GM12878 (cell line): ENCODE data around the gene CUZD1. TPM values are rescaled to one million over a fixed set of nuclear protein-coding genes. Genes with fewer than 3 reads are reported as not detected.

Experiments
- ATAC-seq: fragments of 200-7000 bp; cut with Tn5 transposase; 3 replicates; pipeline ENCODE4 v1.9.1; 2020; ENCODE audit warnings: mild to moderate bottlenecking, moderate library complexity
- BruUV-seq: library from RNA; stranded (reverse); fragments of 400-500 nt; replicated peaks from 2 replicates; lab custom pipeline; 2021; lab: Mats Ljungman, UMichigan
- CTCF ChIA-PET: fragments of 300-600 bp; sonication (Branson Sonifier 250); formaldehyde crosslinking; extraction: SDS; loops from one replicate; lab custom pipeline; 2021; ENCODE audit warnings: inconsistent platforms; lab: Yijun Ruan, JAX
- POLR2A ChIA-PET: fragments of 350-600 bp; formaldehyde crosslinking; extraction: SDS; loops from one replicate; lab custom pipeline; 2021; ENCODE audit warnings: inconsistent platforms; lab: Charles Lee
- RAD21 ChIA-PET: fragments of 300-600 bp; sonication (Branson Sonifier 250); formaldehyde crosslinking; loops from one replicate; lab custom pipeline; 2023; ENCODE audit warnings: antibody characterized with exemption; ENCODE audit not compliant: unreplicated experiment; lab: Charles Lee
- SMC1A ChIA-PET: fragments of 300-600 bp; sonication (Branson Sonifier 250); formaldehyde crosslinking; loops from one replicate; lab custom pipeline; 2023; ENCODE audit not compliant: unreplicated experiment, uncharacterized antibody; lab: Charles Lee
- DNase-seq: peaks from one replicate; pipeline ENCODE4 v3.0.0-alpha.2; 2011; ENCODE audit warnings: low read depth, low spot score
- FAIRE-seq: peaks from 3 replicates; lab custom pipeline; 2011; peaks lifted over from hg19 to GRCh38; lab: Jason Lieb, UNC
- H2AFZ ChIP-seq: 2 replicates; pipeline ENCODE4 v1.6.0; 2011; ENCODE audit warnings: low read depth, low read length, control low read depth; ENCODE audit not compliant: control insufficient read depth
- H3K27ac ChIP-seq: 2 replicates; pipeline ENCODE4 v1.5.1; 2011; ENCODE audit warnings: control low read depth; ENCODE audit not compliant: control insufficient read depth, insufficient read depth
- H3K27me3 ChIP-seq, 2 experiments: replicated peaks in 1 of 2; 2 replicates each; pipeline versions ENCODE4 v1.6.0 to v1.6.1; 2011; ENCODE audit warnings: low read length in 1 of 2; ENCODE audit not compliant: control insufficient read depth in 2 of 2, insufficient read depth in 2 of 2
- H3K36me3 ChIP-seq, 2 experiments: 2 replicates each; pipeline ENCODE4 v1.5.1; 2011; ENCODE audit warnings: low read length in 1 of 2; ENCODE audit not compliant: control insufficient read depth in 2 of 2, insufficient read depth in 2 of 2
- H3K4me1 ChIP-seq: 2 replicates; pipeline ENCODE4 v1.6.1; 2011; ENCODE audit warnings: mild to moderate bottlenecking, low read length, moderate library complexity, mixed read lengths; ENCODE audit not compliant: control insufficient read depth, insufficient read depth
- H3K4me2 ChIP-seq: 2 replicates; pipeline ENCODE4 v1.6.0; 2011; ENCODE audit warnings: control low read depth; ENCODE audit not compliant: control insufficient read depth, insufficient read depth
- H3K4me3 ChIP-seq: fragments of 200-600 bp; sonication (generic); 2 replicates; pipeline ENCODE4 v1.5.1; 2016
- H3K79me2 ChIP-seq: 2 replicates; pipeline ENCODE4 v1.6.0; 2011; ENCODE audit warnings: low read length; ENCODE audit not compliant: control insufficient read depth, insufficient read depth
- H3K9ac ChIP-seq: 2 replicates; pipeline ENCODE4 v1.8.0; 2011; ENCODE audit warnings: low read length, control low read depth, mixed read lengths; ENCODE audit not compliant: control insufficient read depth, insufficient read depth
- H3K9me3 ChIP-seq: replicated peaks from 3 replicates; pipeline ENCODE4 v1.5.1; 2011; ENCODE audit warnings: mild to moderate bottlenecking, low read length; ENCODE audit not compliant: control insufficient read depth, insufficient read depth
- H4K20me1 ChIP-seq: 2 replicates; pipeline ENCODE4 v1.6.0; 2011; ENCODE audit not compliant: control insufficient read depth, insufficient read depth
- BACH1 ChIP-seq: fragments of 450-650 bp; IDR thresholded peaks from 2 replicates; pipeline ENCODE4 v1.6.1; 2017; ENCODE audit warnings: mild to moderate bottlenecking, borderline replicate concordance
- BHLHE40 ChIP-seq, 2 experiments: fragments of 450-650 bp in 1 of 2; IDR thresholded peaks; 2 replicates each; pipeline ENCODE4 v1.6.1; 2011 to 2017; ENCODE audit warnings: low read depth in 2 of 2, borderline replicate concordance in 1 of 2, improper control_type of control experiment in 1 of 2, low read length in 1 of 2, mild to moderate bottlenecking in 1 of 2
- CHD2 ChIP-seq: IDR thresholded peaks from 2 replicates; pipeline ENCODE4 v1.6.1; 2011; ENCODE audit warnings: low read depth, low read length, improper control_type of control experiment, borderline replicate concordance
- EED ChIP-seq: sonication (generic); IDR thresholded peaks from 2 replicates; pipeline ENCODE4 v1.6.1; 2016; ENCODE audit warnings: antibody characterized with exemption, low read depth
- ELK1 ChIP-seq: IDR thresholded peaks from 2 replicates; pipeline ENCODE4 v1.6.1; 2012; ENCODE audit warnings: low read depth, low read length, improper control_type of control experiment
- FOS ChIP-seq: IDR thresholded peaks from 3 replicates; pipeline ENCODE4 v1.6.1; 2011; ENCODE audit warnings: borderline replicate concordance; ENCODE audit not compliant: insufficient read length; ENCODE audit errors: extremely low read depth
- IKZF1 ChIP-seq: fragments of 450-650 bp; conservative IDR thresholded peaks from 2 replicates; pipeline ENCODE4 v1.6.1; 2017; ENCODE audit warnings: antibody characterized with exemption, mild to moderate bottlenecking
- JUNB ChIP-seq: IDR thresholded peaks from 2 replicates; pipeline ENCODE4 v1.6.1; 2016; ENCODE audit warnings: antibody characterized with exemption, mild to moderate bottlenecking
- MAX ChIP-seq: IDR thresholded peaks from 2 replicates; pipeline ENCODE4 v1.6.1; 2012; ENCODE audit warnings: low read depth, low read length, improper control_type of control experiment
- NRF1 ChIP-seq: conservative IDR thresholded peaks from 2 replicates; pipeline ENCODE4 v1.6.1; 2011; ENCODE audit warnings: mild to moderate bottlenecking, low read depth, low read length, improper control_type of control experiment
- POLR2A ChIP-seq: IDR thresholded peaks from 2 replicates; pipeline ENCODE4 v1.6.1; 2011; ENCODE audit warnings: low read depth, mild to moderate bottlenecking, low read length
- RUNX3 ChIP-seq: IDR thresholded peaks from 2 replicates; pipeline ENCODE4 v1.6.1; 2012; ENCODE audit warnings: low read length, inconsistent platforms
- STAT3 ChIP-seq: IDR thresholded peaks from 2 replicates; pipeline ENCODE4 v1.6.1; 2011; ENCODE audit warnings: low read depth, low read length, improper control_type of control experiment
- TBL1XR1 ChIP-seq: IDR thresholded peaks from 2 replicates; pipeline ENCODE4 v1.6.1; 2012; ENCODE audit warnings: low read depth, low read length, improper control_type of control experiment
- ZNF274 ChIP-seq: IDR thresholded peaks from one replicate; pipeline ENCODE4 v1.8.0; 2011; ENCODE audit not compliant: insufficient read length, insufficient read depth
- ZNF384 ChIP-seq: IDR thresholded peaks from 2 replicates; pipeline ENCODE4 v1.6.1; 2012; ENCODE audit warnings: low read depth, mild to moderate bottlenecking, low read length, improper control_type of control experiment, borderline replicate concordance
- WGBS: methylation state at CpG from one replicate; pipeline ENCODE4 v1.1.6; 2016; ENCODE audit warnings: low lambda C conversion rate; ENCODE audit not compliant: insufficient replicate concordance, insufficient coverage; ENCODE audit errors: missing lambda C conversion rate; 5-methylcytosine and 5-hydroxymethylcytosine counted together
- in situ Hi-C: fragments of 300-500 bp; cut with MboI; formaldehyde crosslinking; loops from 9 replicates; pipeline ENCODE4 v1.14.3; 2018; ENCODE audit warnings: mixed read lengths
- intact Hi-C: fragments of 100-400 bp; cut with micrococcal nuclease; formaldehyde crosslinking; loops from one replicate; pipeline ENCODE4 v1.14.2; 2022; ENCODE audit not compliant: unreplicated experiment
- polyA plus RNA-seq, 11 experiments: library from polyadenylated mRNA; depleted of rRNA in 4 of 11; unstranded in 6 of 11; stranded (reverse) in 5 of 11; fragments of >200 nt; fragmentation: Nextera tagmentation in 4 of 11; fragmentation: Illumina TruSeq in 1 of 11; extraction: Ambion mirVana in 4 of 11; extraction: Trizol in 1 of 11; gene quantifications; 1 replicate in 1 of 11; 2 replicates in 10 of 11; pipeline versions ENCODE4 v1.2.1 to v1.2.3, GENCODE V29; 2011 to 2016; ENCODE audit warnings: inconsistent platforms in 2 of 11, missing spikeins in 2 of 11, low read depth in 1 of 11
- total RNA-seq, 4 experiments: library from RNA; depleted of rRNA in 3 of 4; stranded (reverse); fragments of >200 nt in 3 of 4; fragmentation: Illumina TruSeq in 1 of 4; extraction: Trizol in 1 of 4; gene quantifications; 2 replicates each; pipeline versions ENCODE4 v1.2.1 to v1.2.3, GENCODE V29; 2013 to 2021

CUZD1 gene
- total and polyA plus RNA-seq, 10 of the 15 experiments (the other 5 are each of a cell fraction or from before 2014, with no cell fraction given), result 0.66 to 2.3 (median 1.5) TPM

DNA sequence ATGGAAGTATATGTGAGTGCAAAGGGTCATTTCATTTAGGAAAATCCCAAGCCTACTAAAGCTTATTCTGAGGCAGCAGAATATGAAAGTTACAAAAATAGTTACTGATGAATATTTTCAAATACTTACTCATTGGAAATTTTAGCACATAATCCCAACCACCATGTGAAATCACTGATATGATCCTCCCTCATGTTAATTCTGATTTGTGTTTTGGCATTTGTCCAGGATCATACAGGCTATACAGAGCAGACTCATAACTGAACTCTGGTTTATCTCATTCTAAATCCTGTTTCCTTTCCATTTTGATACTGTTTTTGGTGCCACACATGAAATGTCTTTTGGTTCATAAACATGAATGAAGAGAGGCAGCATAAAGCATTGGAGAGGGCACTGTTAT is 37.1 kb upstream of the CUZD1 start:
- Histone ChIP-seq H3K36me3 (no peaks in the 10 kb centered on the region), H3K9me3 (no peaks in the 10 kb centered on the region), H4K20me1 (no peaks in the 10 kb centered on the region), H3K4me3 (no peak overlapping the region), H3K9ac (no peak overlapping the region), H3K4me2 (no peak overlapping the region), H3K79me2 (peaks cover 16% of the 10 kb centered on the region), H2AFZ (no peak overlapping the region; the same call in 1 of the 2 replicates), H3K27me3 (no peaks in the 10 kb centered on the region), H3K4me1 (no peaks in the 10 kb centered on the region; the same call in 1 of the 2 replicates), H3K27ac (no peak overlapping the region)
- in situ Hi-C loops, result no loop called here
- SMC1A ChIA-PET, result interaction anchor here (1.0 kb wide), 1 partner anchor 10 kb away, joined by 3 read pairs; no protein-coding TSS in a partner anchor
- CTCF ChIA-PET, result interaction anchor here (1.9 kb wide), 1 partner anchor 10 kb away, joined by 5 read pairs; no protein-coding TSS in a partner anchor
- POLR2A ChIA-PET, result no interaction called here
- TF ChIP-seq MAX (no peak), JUNB (peak; percentile 16; the same call in 1 of the 2 replicates)
- RAD21 ChIA-PET, result no interaction called here
- intact Hi-C loops, result no loop called here
- DNase-seq (no peak), FAIRE-seq (no peak), ATAC-seq (no peak)
- BruUV-seq, result no TSS peak

GRCh38 chr10:122879339-122880273 is 33.9 kb upstream of the CUZD1 start, which contains the start of gene FAM24B:
Gene FAM24B (minus strand): TSS chr10:122879581. CDS start chr10:122850515, 29,066 bp downstream.
- SMC1A ChIA-PET, result no interaction called here
- peaks cover 28% of the 10 kb centered on the region for H3K79me2 ChIP-seq
- peak within 1 kb of the TSS; percentile 59 for H3K27ac ChIP-seq
- under 1% methylated on average over 80 of the region's 95 CpGs for WGBS
- H2AFZ ChIP-seq, result peak within 1 kb of the TSS; percentile 99
- H3K4me3 ChIP-seq, result peak within 1 kb of the TSS; percentile 82
- DNase-seq (peak; percentile 92), FAIRE-seq (peak; percentile 82), ATAC-seq (peak; percentile 89)
- no TSS peak for BruUV-seq
- no peaks in the 10 kb centered on the region; the same call in 1 of the 2 replicates for H3K4me1 ChIP-seq
- intact Hi-C loops (loop anchor here (5.0 kb wide), 1 partner anchor 73 kb away; the partner anchor contains the start of gene C10orf88), in situ Hi-C loops (no loop called here)
- no peaks in the 10 kb centered on the region; the same call in 2 of the 3 replicates for H3K9me3 ChIP-seq
- H3K9ac ChIP-seq, result peak within 1 kb of the TSS; percentile 71
- no peaks in the 10 kb centered on the region for H3K36me3 ChIP-seq
- H3K27me3 ChIP-seq, result no peaks in the 10 kb centered on the region
- POLR2A ChIA-PET, result no interaction called here
- RAD21 ChIA-PET, result no interaction called here
- H4K20me1 ChIP-seq, result no peaks in the 10 kb centered on the region
- CTCF ChIA-PET, result interaction anchor here (0.6 kb wide), 1 partner anchor 119 kb away, joined by 3 read pairs; no protein-coding TSS in a partner anchor
- peak within 1 kb of the TSS; percentile 51 for H3K4me2 ChIP-seq
- TF ChIP-seq STAT3 (no peak), TBL1XR1 (no peak), EED (0 out of 2 replicates have a peak, but pooled peaks have one; percentile 10), RUNX3 (peak; percentile 26; the same call in 1 of the 2 replicates), POLR2A (peak; percentile 75), ZNF384 (no peak), ZNF274 (no peak), BHLHE40 (IDR thresholded peaks at IDR 0.05; ENCODE audit: borderline replicate concordance in 1 of 2, low read depth in 2 of 2, low read length in 1 of 2) (peak in 1 of 2 experiments; percentile 64; a peak in 2 of 4 replicates), FOS (no peak), NRF1 (peak; percentile 100), BACH1 (no peak), CHD2 (0 out of 2 replicates have a peak, but pooled peaks have one; percentile 24), IKZF1 (peak; percentile 100), ELK1 (no peak)
